Ovary (tissue), 3 donors: Measurements from ENCODE around the gene GNAI2.

Source experiments
- EP300 ChIP-seq: sonication (generic); formaldehyde crosslinking; IDR thresholded peaks from one replicate; pipeline ENCODE4 v1.6.1; 2017; ENCODE audit warnings: antibody characterized with exemption
- TF ChIP-seq, protein P1 (sequence below), 3 donors: fragments of 450-650 bp in 2 of 3; fragments of 200-600 bp in 1 of 3; IDR thresholded peaks; one replicate each; pipeline versions ENCODE4 v1.5.1 to v1.8.0; 2016 to 2022; ENCODE audit warnings: antibody characterized with exemption in 3 of 3, mild to moderate bottlenecking in 1 of 3
- donor health status: DM: no; HTN: no; CAD: no.

DNA sequence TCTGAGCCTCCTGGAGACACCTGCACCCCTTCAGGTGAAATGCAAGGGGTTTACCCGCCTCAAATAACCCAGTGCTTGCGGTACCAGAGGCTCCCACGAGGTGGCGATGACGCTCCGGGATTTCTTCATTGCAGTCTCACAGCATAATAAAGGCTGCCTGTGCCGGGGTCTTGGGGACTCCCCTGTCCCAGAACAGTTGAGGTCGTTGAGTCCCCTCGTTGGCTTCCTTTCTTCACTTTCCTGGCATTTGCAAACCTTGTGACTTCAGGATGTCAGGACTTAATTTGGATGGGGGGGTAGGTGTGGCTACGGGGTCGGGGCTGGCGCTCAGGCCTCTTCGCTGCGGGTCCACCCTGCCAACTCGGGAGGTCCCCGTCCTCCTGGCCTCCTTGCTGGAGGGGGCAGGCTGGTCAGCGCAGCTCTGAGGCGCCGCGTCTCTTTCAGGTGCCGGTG, 43.3 kb upstream of the GNAI2 start:
- TF ChIP-seq, protein P1, sequence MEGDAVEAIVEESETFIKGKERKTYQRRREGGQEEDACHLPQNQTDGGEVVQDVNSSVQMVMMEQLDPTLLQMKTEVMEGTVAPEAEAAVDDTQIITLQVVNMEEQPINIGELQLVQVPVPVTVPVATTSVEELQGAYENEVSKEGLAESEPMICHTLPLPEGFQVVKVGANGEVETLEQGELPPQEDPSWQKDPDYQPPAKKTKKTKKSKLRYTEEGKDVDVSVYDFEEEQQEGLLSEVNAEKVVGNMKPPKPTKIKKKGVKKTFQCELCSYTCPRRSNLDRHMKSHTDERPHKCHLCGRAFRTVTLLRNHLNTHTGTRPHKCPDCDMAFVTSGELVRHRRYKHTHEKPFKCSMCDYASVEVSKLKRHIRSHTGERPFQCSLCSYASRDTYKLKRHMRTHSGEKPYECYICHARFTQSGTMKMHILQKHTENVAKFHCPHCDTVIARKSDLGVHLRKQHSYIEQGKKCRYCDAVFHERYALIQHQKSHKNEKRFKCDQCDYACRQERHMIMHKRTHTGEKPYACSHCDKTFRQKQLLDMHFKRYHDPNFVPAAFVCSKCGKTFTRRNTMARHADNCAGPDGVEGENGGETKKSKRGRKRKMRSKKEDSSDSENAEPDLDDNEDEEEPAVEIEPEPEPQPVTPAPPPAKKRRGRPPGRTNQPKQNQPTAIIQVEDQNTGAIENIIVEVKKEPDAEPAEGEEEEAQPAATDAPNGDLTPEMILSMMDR (IDR thresholded peaks at IDR 0.05), result peak; percentile 77 to 85 (median 84)
- no peak for TF ChIP-seq EP300
